C4-2B (cell line): ENCODE data around the gene MOV10L1.

Source experiments
- H3K27ac ChIP-seq: fragments of 450-650 bp; 2 replicates; pipeline ENCODE4 v1.5.1; 2017
- CTCF ChIP-seq: fragments of 450-650 bp; conservative IDR thresholded peaks from 2 replicates; pipeline ENCODE4 v1.5.1; 2017; ENCODE audit warnings: mild to moderate bottlenecking
- ZFX ChIP-seq: fragments of 450-650 bp; IDR thresholded peaks from 2 replicates; pipeline ENCODE4 v1.6.1; 2017

The MOV10L1 gene

GRCh38 chr22:50046481-50047245 lies 43.1 kb upstream of the MOV10L1 start:
- TF ChIP-seq ZFX (no peak), CTCF (no peak)
- no peak overlapping the region for H3K27ac ChIP-seq

DNA sequence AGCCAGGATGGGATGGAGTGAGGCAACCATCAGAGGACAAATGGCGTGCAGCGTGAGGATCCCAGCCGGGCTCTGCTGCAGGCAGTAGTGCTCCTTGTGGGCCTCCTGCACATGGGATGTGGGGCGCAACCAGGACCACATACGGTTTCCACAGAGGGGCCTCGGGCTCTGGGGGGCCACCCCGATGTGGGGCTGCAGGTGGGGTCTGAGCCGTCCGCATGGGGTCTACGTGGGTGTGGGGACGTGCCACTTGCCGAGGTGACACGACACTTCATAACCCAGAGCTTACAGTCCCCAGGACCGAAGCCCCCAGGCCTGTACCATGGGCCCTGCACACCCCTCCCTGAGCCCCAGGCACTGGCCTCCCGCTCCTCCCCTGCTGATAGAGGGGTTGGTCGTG lies 42.5 kb upstream of the MOV10L1 start:
- no peak overlapping the region for H3K27ac ChIP-seq
- TF ChIP-seq ZFX: no peak
- TF ChIP-seq CTCF: no peak

DNA sequence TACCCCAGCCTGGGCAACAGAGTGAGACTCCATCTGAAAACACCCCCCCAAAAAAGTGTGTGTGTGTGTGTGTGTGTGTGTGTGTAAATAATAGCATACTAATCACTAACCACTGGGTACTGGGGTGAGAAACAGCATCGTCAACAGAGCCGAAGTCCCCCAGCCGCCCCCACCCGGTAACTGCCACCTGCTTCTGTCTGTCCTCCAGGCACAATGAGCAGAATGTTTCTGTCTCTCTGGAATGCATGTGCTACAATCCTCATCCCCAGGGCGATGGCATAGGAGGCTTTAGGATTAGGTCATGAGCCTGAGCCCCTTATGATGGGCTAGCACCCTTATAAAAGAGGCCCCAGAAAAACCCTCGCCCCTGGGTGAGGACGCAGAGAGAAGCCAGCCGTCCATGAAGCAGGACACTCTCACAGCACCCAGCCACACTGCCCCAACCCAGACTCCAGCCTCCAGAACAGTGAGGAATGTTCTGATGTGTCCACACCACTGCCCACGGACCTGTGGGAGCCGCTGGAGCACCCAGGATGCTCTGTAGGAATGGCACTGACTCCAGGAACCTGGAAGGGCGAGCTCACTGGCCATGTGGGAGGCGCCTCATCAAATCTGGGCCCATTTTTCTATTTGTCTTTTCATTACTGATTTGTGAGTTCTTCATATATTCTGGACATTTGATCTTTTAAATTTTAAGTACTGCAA lies 41.6 kb upstream of the MOV10L1 start:
- TF ChIP-seq ZFX: no peak
- no peak overlapping the region for H3K27ac ChIP-seq

- no peak for TF ChIP-seq ZFX
- no peak for TF ChIP-seq CTCF
- no peak overlapping the region for H3K27ac ChIP-seq
These were observed 41.0 kb upstream of the MOV10L1 start for GRCh38 chr22:50048836-50049235.

DNA sequence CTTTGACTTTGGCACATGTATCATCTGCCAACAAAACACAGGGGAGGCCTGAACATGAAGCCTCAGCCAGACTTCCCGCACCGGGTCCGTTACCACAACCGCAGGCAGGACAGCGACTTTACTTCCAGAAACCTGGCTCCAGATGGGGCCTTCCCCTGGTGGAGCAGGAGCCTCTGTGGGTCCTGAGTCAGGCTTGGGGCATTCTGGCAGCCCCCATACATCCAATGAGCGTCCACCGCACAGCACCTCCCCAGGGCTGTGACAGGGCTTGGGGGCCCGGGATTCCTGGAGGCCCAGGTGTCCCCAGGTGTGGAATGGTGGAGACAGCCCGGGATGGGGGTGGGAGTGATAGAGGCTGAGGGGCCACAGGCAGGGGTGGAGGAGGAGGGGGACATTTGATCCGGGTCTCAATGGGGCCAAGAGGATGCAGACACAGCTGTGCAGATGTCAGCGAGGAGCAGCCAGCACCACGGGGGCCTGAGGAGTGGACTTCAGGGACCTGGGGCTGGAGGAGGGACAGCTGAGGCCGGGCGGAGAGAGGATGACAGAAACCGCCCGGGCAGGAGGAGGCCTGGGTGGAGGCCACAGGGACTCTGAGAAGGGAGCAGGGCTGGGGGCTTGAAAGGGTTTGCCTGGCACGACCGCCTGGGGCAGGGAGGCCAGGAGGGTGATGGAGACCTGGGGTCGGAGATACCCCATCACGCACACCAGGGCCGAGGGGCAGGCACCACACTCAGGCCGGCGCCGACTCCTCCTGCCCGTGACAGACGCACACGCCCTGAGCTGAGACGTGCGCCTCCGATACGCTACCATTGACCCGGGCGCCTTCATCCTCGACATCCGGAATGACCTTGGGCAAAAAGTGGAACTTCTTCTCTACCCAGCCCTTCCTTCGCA lies 40.3 kb upstream of the MOV10L1 start:
- TF ChIP-seq CTCF (no peak), ZFX (no peak)
- no peak overlapping the region for H3K27ac ChIP-seq

DNA sequence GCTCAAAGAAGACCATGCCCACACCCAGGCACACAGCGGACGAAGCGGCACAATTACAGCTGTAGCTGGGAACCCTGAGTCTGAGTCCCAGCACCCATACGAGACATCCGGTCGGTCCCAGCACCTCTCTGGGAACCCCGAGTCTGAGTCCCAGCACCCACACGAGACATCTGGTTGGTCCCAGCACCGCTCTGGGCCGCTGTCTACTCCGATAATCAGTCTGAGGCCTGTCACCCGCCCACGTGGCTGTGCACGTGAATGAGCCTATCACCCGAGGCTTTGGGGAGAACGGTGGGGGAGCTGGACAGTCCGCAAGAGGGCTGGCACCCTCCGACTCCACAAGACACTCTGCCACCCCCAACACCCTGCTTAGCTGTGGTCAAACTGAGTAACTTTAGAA lies 37.9 kb upstream of the MOV10L1 start:
- H3K27ac ChIP-seq: no peak overlapping the region
- TF ChIP-seq CTCF (no peak), ZFX (no peak)

GRCh38 chr22:50053861-50054260 lies 35.9 kb upstream of the MOV10L1 start:
- no peak overlapping the region for H3K27ac ChIP-seq
- TF ChIP-seq ZFX: no peak
- no peak for TF ChIP-seq CTCF
